Cardiac muscle cell (in vitro differentiated cells and primary cell): Measurements from ENCODE around the gene TAF4. TPM values are rescaled to one million over a fixed set of nuclear protein-coding genes. Genes with fewer than 3 reads are reported as not detected.

Source experiments
- DNase-seq, 2 donors: peaks; one replicate each; pipeline versions ENCODE4 v3.0.0 to v3.0.0-alpha.2; 2010 to 2017; ENCODE audit warnings: low read depth in 1 of 2, low spot score in 1 of 2
- H3K27ac ChIP-seq: fragments of 200-600 bp; sonication (generic); 2 replicates; pipeline ENCODE4 v1.5.1; 2016
- H3K27me3 ChIP-seq: fragments of 200-600 bp; sonication (generic); 2 replicates; pipeline ENCODE4 v1.6.0; 2016; ENCODE audit warnings: control low read depth
- H3K36me3 ChIP-seq: fragments of 200-600 bp; sonication (generic); 2 replicates; pipeline ENCODE4 v1.5.1; 2016; ENCODE audit warnings: control low read depth
- H3K4me1 ChIP-seq: fragments of 200-600 bp; sonication (generic); 2 replicates; pipeline ENCODE4 v1.8.1; 2017; ENCODE audit warnings: low read depth, mild to moderate bottlenecking, mixed run types
- H3K4me3 ChIP-seq: fragments of 200-600 bp; sonication (generic); 2 replicates; pipeline ENCODE4 v1.5.1; 2016; ENCODE audit warnings: mild to moderate bottlenecking
- H3K9me3 ChIP-seq: fragments of 200-600 bp; sonication (generic); 2 replicates; pipeline ENCODE4 v1.5.1; 2017; ENCODE audit warnings: low read depth, mild to moderate bottlenecking, control low read depth
- polyA plus RNA-seq: library from polyadenylated mRNA; unstranded; fragments of >200 nt; fragmentation: Nextera tagmentation; extraction: Ambion mirVana; gene quantifications from 2 replicates; pipeline ENCODE4 v1.2.1, GENCODE V29; 2016
- total RNA-seq: library from RNA; depleted of rRNA; stranded (reverse); fragments of >200 nt; gene quantifications from 2 replicates; pipeline ENCODE4 v1.2.3, GENCODE V29; 2016
- TF ChIP-seq, protein P1 (sequence below): IDR thresholded peaks from 2 replicates; pipeline ENCODE4 v1.5.1; 2012; ENCODE audit warnings: low read depth, mild to moderate bottlenecking, low read length

The TAF4 gene
- total and polyA plus RNA-seq, 2 experiments from 2014 or later: 3.7 to 21.1 TPM

DNA sequence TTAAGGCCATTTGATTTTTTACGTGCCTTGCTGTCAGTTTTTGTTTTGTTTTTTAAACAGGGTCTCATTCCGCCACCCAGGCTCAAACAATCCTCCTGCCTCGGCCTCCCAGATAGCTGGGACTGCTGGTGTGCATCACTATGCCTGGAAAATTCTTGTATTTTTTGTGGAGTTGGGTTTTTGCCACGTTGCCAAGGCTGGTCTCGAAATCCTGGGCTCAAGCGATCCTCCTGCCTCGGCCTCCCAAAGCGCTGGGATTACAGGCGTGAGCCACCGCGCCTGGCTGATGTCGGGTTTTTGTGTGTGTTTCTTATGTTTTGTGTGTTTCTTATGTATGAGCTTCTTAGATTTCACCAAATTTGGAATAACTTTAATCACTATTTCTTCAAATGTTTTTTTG lies 104.8 kb downstream of the TAF4 start:
- Histone ChIP-seq H3K4me1 (peaks cover 14% of the 10 kb centered on the region), H3K27ac (no peak overlapping the region), H3K4me3 (no peak overlapping the region), H3K9me3 (no peaks in the 10 kb centered on the region), H3K36me3 (no peaks in the 10 kb centered on the region), H3K27me3 (no peaks in the 10 kb centered on the region)
- TF ChIP-seq, protein P1, sequence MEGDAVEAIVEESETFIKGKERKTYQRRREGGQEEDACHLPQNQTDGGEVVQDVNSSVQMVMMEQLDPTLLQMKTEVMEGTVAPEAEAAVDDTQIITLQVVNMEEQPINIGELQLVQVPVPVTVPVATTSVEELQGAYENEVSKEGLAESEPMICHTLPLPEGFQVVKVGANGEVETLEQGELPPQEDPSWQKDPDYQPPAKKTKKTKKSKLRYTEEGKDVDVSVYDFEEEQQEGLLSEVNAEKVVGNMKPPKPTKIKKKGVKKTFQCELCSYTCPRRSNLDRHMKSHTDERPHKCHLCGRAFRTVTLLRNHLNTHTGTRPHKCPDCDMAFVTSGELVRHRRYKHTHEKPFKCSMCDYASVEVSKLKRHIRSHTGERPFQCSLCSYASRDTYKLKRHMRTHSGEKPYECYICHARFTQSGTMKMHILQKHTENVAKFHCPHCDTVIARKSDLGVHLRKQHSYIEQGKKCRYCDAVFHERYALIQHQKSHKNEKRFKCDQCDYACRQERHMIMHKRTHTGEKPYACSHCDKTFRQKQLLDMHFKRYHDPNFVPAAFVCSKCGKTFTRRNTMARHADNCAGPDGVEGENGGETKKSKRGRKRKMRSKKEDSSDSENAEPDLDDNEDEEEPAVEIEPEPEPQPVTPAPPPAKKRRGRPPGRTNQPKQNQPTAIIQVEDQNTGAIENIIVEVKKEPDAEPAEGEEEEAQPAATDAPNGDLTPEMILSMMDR: no peak
- no peak for DNase-seq

DNA sequence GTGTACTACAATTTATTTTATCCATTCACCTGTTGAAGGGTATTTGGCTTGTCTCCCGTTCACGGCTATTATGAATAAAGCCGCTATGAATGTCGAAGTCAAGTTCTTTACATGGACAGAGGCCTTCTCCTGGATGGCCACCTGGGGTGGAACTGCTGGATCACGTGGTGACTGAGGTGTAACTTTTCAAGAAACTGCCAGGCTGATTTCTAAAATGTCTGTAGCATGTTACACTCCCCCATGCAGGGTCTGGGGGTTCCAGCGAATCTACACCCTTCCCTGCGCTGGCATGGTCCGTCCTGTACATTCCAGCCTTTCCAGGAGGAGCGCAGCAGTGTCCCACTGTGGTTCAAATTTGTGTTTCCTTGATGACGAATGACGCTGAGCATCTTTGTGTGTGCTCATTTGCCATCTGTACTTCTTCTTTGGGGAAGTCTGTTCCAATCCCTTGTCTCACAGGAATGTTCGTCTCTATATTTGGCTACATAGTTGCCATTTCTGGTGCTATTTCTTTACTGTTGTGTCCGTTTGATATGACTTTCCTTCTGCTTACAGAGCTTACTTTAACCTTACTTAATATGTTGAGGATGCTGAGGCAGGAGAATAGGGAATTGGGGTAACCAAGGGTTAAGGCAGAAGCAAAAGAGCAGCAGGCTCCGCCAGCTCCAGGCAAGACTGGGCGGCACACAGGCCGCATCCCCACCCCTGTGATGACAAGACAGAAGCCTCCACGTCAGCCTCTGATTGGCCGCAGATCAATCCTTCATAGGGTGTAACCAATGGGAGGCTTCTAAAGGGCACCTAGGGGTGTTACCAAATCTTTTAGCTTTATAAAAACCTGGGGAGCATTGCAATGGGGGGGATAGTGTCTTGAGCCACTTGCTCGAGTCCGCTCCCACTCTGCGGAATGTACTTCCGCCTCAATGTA lies 106.6 kb downstream of the TAF4 start:
- Histone ChIP-seq H3K4me3 (no peak overlapping the region), H3K9me3 (no peaks in the 10 kb centered on the region), H3K27me3 (no peaks in the 10 kb centered on the region), H3K36me3 (no peaks in the 10 kb centered on the region), H3K27ac (no peak overlapping the region), H3K4me1 (peaks cover 14% of the 10 kb centered on the region)
- peak in 1 of 2 donors; percentile 44 for DNase-seq
- TF ChIP-seq, protein P1: no peak

DNA sequence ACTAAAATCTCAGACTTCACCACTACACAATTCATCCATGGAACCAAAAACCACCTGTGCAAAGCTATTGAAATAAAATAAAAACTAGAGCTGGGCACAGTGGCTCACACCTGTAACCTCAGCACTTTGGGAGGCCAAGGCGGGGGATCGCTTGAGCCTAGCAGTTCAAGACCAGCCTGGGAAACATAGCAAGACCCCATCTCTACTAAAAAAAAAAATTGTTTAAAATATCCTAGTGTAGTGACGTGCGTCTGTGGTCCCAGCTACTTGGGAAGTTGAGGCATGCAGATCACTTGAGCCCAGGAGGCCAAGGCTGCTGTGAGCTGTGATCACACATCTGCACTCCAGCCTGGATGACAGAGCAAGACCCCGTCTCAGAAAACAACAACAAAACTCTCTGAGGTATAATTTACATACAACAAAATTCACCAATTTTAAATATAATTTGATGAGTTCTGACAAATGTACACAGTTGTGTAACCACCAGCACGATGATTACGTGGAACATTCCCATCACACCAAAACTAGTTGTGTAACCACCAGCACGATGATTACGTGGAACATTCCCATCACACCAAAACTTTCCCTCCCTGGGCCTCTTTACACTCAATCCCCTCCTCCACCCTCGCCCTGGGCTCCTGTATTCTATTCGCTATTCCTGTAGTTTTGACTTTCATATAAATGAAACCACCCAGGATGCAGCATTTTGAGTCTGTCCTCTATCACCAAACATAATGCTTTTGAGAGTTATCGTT lies 107.5 kb downstream of the TAF4 start:
- TF ChIP-seq, protein P1: no peak
- no peaks in the 10 kb centered on the region for H3K9me3 ChIP-seq

DNA sequence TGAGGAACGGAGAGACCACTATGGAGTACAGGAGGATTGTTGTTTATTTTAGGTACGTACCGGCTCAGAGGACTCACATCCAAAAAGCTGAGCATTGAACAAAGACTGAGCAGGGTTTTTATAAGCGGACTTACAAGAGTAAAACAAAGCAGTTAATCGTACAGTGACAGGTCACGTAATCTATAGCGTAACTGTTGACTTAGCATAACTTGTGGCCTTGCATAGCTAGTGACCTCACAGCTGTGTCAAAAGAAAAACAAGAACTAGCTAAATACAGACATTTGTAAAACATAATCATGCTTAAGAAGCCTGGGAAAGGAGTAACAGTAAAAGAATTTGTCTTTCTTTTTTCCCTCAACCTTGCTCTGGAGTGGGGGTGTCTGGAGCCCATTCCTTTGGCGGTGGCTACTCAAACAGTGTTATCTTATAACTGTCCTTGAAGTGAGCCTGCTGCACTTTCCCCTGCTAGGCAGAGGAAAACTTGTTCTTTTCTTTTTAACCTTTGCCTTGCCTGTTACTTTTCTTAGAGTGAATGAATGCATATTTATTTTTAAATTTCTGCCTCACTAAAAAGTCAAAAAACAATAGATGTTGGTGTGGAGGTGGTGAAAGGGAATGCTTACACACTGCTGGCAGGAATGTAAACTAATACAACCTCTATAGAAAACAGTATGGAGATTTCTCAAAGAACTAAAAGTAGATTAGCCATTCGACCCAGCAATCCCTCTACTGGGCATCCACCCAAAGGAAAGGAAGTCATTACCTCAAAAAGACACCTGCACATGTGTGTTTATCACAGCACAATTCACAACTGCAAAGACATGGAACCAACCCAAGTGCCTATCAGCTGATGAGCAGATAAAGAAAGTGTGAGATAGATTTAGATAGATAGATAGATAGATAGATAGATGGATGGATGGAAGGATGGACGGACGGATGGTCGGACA lies 109.0 kb downstream of the TAF4 start:
- Histone ChIP-seq H3K4me1 (peaks cover 14% of the 10 kb centered on the region), H3K36me3 (no peaks in the 10 kb centered on the region), H3K27me3 (no peaks in the 10 kb centered on the region), H3K9me3 (no peaks in the 10 kb centered on the region), H3K27ac (peak overlapping the region; percentile 59), H3K4me3 (no peak overlapping the region)
- peak in 1 of 2 donors; percentile 54 for DNase-seq
- TF ChIP-seq, protein P1: no peak

More for the DNA sequence above, 107.5 kb downstream of the TAF4 start:
- no peaks in the 10 kb centered on the region for H3K36me3 ChIP-seq
- H3K4me3 ChIP-seq: no peak overlapping the region
- H3K27me3 ChIP-seq: no peaks in the 10 kb centered on the region
- no peak for DNase-seq
- no peak overlapping the region for H3K27ac ChIP-seq
- H3K4me1 ChIP-seq: peaks cover 14% of the 10 kb centered on the region
